PC-3 (cell line): Measurements from ENCODE around the gene ENHO.

Experiments used
- CTCF ChIP-seq: fragments of 300-600 bp; sonication (generic); conservative IDR thresholded peaks from 2 replicates; pipeline ENCODE4 v1.5.1; 2017; ENCODE audit warnings: antibody characterized with exemption, low read depth, mild to moderate bottlenecking, low read length
- EZH2phosphoT487 ChIP-seq: fragments of 300-600 bp; sonication (generic); IDR thresholded peaks from 2 replicates; pipeline ENCODE4 v1.6.1; 2018; ENCODE audit warnings: mild to moderate bottlenecking, antibody characterized with exemption, low read length, borderline replicate concordance

- TF ChIP-seq CTCF (no peak), EZH2phosphoT487 (no peak)
Observed at GRCh38 chr9:34514401-34514800, 8.4 kb downstream of the ENHO start.
